HG03064 (cell line): ENCODE results near the gene CDH2.

ENCODE experiments used
- ATAC-seq: cut with Tn5 transposase; IDR thresholded peaks from one replicate; pipeline ENCODE4 v1.9.1; 2021; ENCODE audit warnings: low read depth; ENCODE audit not compliant: unreplicated experiment

The CDH2 gene

DNA sequence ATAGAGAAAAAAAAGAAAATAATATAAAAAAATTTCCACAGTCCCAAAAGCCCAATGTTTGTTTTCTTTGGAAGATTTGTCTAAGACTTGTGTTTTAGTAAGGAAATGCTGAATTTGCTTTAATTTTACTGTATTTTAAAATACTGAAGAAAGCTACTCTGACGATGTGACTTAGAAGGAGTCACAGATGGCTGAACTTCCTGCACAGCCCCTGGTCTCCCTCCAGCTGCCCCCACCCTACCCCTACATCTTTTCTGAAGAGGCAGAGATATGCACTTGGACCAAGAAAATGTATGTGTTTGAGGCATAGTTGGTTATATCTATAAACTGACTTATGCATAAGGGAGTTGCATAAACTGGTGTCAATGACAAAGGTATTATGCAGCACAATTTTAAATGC, 172.3 kb downstream of the CDH2 start:
- no peak for ATAC-seq

DNA sequence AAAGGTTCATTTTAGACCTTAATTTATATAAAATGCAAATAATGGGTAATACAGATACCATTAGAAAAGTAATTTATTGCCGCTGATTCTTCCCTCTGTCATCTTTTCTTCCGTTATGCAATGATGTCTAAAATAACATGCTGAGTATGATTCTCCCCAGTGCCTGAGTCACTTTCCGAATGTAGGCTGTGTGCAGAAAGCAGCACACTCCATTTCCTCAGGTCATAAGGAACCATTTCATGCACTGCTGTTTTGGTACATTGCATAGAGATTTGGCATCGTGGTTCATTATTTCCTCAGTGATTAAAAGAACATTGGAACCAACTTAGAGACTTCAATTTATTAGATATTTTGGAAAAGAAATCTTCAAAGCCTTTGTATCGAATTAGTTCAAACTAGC, 173.5 kb downstream of the CDH2 start:
- ATAC-seq = no peak

DNA sequence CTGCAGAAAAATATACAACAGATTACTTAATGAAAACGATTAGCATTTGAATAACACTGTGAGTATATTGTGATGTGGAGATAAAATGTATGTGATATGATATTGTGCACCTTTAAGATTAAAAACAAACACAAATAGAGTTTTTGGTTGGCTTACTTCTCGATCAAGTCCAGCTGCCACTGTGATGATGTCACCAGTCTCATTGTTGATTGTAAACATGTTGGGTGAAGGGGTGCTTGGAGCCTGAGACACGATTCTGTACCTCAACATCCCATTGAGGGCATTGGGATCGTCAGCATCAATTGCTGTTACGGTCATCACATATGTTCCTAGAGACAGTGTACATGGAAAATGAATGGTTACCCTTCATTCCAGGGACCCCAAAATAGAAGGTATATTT, 174.1 kb downstream of the CDH2 start:
- ATAC-seq = no peak

DNA sequence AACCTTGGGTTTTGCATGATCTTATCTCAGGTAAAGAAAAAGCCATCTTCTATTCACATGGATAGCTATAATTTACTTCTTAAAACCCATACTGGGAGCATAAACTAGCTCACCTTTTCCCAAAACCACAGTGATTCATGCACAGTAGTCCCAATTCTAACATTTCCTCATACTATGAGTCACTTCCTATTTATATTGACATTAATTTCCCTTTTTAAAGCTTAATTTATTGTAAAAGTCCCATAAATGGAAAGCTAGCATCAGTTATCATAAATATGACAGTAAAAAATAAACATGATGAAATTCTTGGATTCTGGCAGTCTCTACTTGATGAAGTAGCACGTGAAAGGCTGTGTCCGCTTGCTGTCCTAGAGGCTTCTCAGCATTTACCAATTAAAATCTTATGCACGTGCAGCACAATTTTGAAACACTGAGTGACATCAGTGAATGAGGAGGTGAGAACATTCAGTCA, 180.1 kb downstream of the CDH2 start:
- ATAC-seq = no peak

DNA sequence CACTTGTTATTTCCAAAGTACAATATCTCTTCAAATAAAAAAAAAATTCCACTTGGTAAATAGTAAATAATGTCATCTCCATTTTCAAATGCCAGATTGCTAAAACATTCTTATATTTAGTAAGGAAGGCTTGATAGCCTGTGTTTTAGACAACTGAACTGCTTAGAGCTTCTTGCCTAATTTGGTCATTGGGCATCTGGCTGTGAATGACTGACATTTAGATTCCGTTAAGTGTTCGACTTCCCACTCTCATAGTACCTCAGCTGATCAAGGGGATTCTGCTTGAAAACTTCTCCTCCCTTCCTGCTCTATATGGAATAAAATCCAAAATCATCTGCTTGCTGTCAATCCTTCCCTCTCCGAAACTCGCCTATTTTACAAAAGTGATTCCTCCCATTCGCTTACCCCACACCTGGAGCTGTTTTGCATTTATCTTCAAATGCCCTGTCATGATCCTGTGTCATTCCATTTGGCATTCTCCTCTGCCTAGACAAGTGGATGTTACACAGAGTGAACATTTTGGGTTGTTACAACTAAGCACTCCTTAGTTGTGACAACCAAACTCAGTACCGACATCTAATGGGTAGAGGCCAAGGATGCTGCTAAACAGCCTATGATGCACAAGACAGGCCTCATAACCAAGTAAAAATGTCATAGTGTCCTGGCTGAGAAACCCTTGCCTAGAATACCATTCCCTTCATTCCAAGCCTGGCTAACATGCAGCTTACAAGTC, 181.0 kb downstream of the CDH2 start:
- ATAC-seq = no peak

DNA sequence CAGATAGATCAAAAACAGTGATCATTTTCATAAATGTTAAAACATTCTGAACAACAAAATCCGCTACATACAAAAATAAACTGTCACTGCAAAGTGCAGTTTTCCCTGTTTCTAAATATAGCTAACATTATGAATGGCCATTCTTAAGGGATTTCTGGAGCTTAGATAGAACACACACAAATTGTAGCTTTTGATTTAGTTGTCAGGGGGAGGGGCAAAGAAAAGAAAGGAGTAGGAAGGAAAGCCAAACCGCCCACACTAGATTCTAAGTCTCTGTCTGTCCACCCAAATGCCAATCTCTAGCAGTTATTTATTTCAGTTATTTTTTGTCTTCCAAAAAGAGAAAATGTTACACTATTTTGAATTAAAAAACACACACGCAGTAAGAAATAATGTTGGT, 182.4 kb downstream of the CDH2 start:
- no peak for ATAC-seq

DNA sequence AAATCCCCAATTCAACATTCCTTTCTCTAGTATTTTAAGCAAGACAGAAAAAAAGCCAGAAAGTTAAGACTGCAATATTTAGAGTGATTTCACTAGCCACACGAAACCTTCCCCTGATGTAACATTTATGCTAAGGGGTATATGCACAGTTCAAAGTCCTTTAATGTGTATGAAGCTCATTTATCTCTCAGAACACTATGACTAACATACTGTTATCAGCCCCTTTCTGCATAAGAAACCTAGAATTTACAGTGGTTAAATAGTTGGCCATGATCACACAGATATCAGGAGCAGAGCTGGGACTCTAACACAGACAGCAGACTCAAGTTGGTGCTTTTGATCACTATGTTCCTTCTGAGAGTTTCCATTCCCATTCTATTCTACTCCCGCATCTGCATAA, 185.5 kb downstream of the CDH2 start:
- no peak for ATAC-seq

DNA sequence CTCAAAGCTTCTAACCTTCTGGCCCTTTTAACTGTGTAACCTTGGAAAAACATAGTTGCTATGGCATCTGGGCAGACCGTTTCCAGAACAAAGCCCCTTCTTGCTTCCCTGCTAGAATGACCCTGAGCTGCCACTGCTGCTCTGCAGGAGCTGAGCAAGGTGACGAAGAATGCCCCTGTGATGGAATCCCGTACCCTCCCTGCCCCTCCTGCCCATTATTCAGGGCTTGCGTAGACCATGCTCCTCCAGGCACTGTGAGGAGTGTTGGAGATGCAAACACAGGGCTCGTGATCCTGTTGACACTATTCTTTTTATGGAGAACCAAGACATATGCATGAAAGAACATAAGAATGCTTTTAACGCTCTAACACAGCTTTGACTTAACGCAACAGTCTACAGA, 191.1 kb downstream of the CDH2 start:
- no peak for ATAC-seq

DNA sequence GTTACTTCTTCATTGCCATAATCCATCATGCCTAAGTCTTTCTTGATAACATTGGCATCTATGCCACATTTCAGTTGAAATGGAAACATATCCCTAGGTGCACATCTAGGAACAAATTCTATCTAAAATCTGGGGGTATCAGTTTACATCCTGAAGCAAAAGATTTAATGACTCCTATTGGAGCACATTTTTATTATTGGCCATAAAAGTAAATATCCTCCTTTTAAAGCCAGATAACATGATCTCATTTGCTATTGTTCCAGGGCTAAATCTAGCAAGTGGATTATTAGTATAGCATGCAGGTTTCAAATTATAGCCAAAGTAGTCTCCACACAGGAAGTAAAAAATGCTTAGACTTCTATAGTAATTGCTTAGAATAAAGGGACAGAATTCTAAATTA, 193.2 kb downstream of the CDH2 start:
- no peak for ATAC-seq

DNA sequence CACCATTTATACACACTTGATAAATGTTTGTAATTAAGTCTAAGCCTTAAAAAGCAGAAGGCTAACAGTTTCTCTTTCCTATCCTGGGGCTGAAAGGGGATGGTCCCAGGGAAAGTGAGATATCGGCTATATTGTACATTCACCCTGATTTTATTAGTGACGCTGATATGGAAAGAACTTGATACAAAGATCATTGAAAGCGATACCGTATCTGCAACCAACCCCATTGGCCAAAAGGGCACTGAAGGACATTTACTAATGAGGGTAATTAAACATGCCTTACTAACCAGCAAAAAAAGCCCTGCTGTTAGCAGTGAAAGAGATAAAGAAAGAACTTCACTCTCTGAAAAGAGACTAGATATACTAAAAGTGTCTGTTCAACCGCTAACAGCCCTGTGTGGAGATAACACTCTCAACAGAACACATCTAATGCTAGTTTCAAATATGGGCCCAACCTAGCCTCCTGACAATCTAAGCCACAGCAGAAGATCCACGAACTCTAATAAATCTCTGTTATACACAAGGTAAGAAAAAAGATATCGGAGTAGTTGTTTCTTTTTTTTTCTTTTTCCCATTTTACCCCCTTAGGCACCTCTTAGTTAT, 200.0 kb downstream of the CDH2 start:
- ATAC-seq = no peak

DNA sequence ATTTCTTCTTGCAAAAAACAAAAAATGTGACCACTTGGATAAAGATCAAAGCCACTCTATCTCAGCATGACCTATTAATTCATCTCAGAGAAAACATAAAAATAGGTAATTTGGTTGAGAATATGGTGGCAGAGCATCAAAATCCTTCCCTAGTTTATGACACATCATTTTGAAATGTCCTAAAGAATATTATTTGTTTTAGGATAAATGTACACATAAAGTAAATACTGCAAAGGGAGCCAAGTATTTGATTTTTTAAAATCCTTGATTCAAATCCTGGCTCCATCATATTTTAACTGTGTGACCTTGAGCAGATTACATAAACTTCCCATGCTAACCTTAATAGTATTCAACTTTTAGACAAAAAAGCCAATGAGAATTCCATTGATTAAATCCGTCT, 206.6 kb downstream of the CDH2 start:
- ATAC-seq = no peak

DNA sequence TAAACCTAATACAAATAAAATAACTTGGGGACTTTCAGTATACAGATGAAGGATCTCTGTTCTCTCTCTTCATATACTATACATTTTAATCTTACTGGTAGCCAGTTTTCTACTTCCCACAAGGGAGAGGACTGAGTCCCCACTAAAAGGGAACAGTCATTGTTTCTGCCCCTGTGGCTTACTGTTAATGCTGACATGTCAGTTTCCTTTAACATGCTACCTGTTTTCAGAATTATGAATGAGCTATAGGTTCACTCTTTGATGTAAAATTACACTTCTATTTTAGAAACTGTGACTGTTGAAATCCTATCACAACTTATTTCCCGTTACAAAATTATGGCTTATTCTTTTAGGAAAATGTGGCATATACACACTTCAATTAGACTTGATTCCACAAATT, 207.7 kb downstream of the CDH2 start:
- no peak for ATAC-seq

DNA sequence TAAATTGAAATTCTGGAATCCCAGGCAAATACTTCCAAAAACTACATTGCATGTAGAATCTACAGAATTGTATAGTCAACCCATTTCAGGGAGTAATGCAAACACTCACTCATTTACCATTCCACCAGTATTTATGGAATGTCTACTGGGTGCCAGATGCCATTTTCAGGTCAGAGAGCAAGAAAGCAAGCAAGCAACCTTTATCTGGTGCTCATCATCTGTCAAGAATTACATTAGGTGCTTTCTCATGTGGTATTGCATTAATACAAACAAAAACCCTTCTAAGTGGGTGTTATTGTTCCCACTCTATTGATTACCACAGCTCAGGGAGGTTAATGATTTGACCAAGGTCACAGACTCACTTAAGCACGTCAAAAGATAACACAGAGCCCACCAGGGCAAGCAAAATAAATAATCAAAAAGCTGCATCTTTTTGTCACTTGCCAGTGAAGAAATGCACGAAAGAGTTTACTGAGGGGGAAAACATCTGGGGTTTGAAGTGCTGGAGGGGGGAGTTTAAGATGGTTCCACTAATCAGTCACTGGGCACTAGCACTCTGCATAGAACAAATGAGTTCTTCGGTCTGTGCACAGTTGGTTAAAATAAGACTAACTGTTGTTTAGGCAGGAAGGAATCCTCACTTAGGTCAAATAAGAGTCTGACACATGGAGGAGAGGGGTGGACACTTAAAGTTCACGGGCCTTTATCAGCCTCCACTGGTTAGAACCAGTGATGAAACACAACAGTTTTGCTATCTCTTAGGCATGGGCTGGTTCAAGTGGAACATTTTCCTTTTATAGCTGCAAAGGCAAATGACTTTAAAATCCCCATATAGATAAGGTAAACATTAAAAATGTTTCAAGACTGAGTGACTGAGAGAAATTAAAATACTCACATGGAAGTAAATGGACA, 208.8 kb downstream of the CDH2 start:
- no peak for ATAC-seq

DNA sequence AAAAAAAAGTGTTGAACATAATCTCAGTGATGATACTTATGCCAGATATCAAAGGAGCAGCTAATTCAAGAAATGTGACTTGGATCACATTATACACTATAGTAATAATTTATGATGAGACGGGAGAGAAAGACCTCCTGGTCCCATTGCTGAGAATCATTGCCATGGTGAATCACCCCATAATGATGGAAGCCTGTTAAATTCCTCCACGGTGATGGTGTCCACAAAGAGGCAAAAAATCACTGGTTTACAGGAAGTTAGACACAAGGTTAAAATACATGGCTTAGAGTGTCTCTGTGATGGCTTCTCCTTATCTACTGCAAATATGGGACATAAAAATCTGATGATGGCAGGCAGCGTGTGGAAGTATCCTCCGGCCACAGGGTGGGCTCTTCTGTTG, 210.0 kb downstream of the CDH2 start:
- ATAC-seq = no peak

DNA sequence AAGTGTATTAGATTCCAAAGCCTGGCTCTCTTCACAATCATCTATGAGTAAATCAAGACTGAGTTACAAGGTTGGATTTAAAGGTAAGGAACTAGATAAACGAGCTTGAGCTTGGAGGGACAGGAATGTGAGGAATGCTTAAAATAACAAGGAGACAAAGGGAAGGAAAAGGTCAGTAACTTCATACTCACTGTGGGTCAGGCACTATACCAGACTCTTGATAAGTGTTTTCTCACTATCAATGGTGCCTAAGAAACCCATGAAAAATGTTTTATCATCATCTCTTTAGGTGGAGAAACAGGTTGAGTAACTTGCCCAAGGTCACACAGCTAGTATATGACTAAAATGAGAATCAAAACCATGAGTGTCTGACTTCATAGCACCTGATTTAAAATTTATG, 212.1 kb downstream of the CDH2 start:
- no peak for ATAC-seq

DNA sequence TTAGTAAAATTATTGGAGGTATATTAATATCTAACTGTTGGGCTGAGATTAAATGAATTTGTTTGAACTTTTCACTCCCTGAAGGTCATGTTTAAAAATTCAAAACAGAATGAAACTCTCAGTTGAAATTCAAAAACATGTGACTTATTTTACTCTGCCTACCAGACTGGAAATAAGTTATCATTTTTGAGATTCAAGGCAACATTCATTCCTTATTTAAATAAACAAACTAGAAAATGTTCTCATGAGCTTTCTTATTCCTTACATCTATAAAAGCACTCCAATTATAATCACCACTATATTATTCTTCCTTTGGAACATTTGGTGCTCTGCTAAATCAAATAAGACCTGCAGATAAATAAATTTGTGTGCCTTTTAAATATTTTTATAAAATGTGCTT, 217.8 kb downstream of the CDH2 start:
- no peak for ATAC-seq

DNA sequence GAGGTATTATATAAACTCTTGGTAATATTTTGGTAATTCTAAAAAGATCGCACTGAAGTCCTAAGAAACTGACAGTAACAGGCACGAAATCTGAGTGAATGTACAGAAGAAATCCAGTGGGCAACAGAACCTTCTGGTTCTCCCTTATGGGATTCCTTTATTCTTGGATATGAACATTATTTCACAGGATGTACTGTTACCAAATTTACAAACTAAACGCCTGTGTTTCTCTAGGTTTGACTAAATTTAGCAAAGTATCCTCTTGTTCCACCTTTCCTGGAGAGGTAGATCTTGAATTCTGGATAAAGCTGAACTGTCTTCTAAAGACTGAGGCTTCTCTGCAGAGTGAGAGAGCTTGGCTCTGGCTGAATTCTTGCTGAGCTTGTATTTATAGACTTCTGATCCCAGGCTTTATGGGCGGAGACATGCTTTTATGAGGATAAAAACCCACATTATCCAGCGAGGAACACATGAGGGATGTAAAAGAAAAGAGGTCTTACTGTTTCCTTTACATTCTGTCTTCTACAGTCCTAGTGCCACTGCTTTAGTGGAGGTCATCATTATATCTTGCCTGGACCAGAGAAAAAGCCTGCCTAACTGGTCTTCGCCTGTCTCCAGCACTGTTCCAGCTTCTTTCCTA, 220.8 kb downstream of the CDH2 start:
- ATAC-seq = no peak

DNA sequence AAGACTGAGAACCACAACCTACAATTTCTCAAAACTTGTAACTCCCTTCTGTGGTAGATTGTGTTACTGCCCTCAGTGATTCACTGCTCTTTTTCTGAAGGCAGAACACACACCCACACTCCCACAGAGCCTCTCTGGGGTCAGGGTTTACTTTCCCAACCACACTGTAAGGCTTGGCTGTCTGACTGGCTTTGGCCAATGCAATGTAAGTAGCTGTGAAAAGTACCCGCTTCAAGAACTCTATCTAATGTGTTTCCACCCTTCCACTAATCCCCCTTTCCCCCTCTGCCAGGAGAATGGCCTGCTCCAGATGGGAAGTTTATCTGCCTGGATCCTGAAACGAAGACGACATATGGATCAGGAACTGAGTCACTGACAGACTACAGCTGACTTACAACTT, 222.7 kb downstream of the CDH2 start:
- no peak for ATAC-seq

DNA sequence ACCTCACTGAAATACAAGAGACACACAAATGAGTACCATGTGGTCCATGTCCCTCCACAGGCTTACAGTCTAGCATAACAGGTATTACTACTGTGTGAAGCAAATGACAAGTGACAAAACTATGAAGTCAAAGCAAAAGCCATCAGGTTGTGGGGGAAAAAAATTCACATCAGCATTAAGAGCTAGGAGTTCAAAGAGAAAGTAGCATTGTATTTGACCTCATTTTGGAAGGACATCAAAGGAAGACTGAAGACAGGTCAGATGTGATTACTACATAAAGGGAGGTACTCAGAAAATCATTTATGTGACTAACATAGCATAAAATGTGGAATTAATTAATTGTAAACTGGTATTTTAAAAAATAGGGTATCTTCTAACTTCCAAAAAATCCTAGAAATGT, 224.2 kb downstream of the CDH2 start:
- no peak for ATAC-seq

DNA sequence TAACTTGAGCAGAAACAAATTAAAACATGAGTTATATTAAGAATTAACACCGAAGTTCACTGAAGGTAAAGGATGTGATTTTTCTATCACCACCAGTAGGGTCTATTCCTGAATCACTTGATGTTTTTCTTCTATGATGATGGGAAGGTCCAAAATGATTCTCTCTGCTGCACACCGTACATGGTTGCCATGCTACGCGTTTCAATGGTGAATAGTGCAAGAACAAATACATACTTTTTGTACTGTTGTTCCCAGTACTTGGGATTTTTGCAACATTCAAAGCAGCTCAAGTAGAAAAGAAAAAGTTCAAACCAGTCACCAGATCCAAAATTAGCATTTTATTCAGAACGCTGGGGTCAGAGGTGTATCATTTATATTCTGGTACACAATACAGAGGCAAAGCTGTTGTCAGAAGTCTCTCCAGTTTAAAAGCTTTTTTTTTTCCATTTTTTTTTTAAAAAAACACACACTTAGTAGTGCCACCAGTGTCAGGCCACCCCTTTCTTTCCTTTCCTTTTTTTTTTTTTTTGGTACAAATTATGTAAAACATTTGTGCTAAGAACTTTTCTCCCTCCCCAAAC, 226.2 kb downstream of the CDH2 start:
- no peak for ATAC-seq

DNA sequence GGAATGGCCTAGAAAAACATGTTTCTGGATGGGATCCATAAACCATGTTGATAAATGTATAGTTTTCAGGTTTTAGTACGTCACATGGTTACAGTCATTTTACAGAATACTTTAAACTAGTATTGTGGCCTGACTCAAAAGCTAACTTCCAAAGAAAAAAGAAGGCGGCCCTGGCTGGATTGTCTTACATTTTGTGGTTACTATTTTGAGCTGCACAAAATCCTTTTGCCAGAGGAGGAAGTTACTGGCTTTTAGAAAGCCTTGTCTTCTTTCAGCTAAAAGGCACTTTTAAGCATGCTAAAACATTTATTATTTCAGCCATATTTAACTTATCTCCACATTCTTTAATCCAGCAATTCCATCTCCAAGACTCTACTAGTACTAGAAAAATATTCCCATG, 227.9 kb downstream of the CDH2 start:
- no peak for ATAC-seq
